ENCODE measurements around the gene CRADD. TPM values are rescaled to one million over a fixed set of nuclear protein-coding genes. Genes with fewer than 3 reads are reported as not detected.
"Not testable (repeated sequence)": the region's sequence is repeated elsewhere in the genome, so short reads cannot be mapped to it uniquely, and the experiment has no call there.

Gene CRADD
- total RNA-seq, 2 experiments from 2014 or later: 10.1 to 11.8 TPM

GRCh38 chr12:93794738-93795137 lies 117.6 kb downstream of the CRADD start:
- ChIA-PET CTCF (no interaction called here), POLR2A (no interaction called here)

DNA sequence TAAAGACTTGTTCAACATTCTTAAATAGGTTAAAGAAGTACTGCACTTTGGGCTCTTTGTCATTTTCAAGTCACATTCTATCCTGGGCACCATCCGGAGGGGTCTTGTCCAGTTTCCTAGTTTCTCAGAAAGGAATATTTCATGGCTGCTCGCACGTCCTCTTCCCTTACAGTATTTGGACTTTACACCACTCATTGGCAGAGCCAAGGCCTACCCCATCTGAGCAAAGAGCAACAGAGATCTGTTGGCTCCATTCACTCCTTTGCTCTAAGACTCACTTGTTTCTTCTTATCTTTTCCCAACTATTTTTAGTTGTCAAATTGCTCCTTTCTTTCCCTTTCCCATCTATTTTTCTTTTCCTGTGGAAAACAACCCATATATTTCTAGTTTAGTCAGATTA lies 118.2 kb downstream of the CRADD start:
- CTCF ChIA-PET: no interaction called here
- POLR2A ChIA-PET: no interaction called here

DNA sequence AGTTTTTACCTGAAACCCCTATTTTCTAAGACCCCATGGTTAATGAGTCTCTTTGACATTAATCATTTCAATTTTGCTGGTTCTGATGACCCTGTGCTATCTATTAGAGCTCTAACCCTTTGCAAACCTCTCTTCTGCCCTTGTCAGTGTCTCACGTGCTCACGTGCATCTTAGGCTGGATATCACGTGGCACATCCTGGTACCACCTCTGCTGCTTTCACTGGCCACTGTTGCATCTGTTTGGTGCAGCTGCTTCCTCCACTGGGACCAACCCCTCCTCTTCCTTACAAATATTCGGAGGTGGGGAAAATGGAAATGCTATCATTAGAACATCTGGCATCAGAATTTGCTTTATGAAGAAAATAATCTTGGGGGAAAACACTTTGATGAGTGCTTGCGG lies 119.6 kb downstream of the CRADD start:
- ChIA-PET POLR2A (no interaction called here), CTCF (no interaction called here)

GRCh38 chr12:93798279-93799151 lies 121.3 kb downstream of the CRADD start:
- CTCF ChIA-PET: no interaction called here
- POLR2A ChIA-PET: no interaction called here

DNA sequence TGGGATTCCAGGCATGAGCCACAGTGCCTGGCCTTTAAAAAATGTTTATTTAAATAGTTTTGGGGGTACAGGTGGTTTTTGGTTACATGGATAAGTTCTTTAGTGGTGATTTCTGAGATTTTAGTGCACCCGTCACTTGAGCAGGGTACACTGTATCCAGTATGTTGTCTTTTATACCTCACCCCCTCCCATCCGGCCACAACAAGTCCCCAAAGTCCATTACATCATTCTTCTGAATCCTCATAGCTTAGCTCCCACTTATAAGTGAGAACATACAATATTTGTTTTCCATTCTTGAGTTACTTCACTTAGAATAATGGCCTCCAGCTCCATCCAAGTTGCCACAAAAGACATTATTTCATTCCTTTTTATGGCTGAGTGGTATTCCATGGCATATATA lies 124.5 kb downstream of the CRADD start:
- POLR2A ChIA-PET, CTCF ChIA-PET: not testable (repeated sequence)

GRCh38 chr12:93802293-93802692 lies 125.1 kb downstream of the CRADD start:
- ChIA-PET POLR2A (no interaction called here), CTCF (no interaction called here)

DNA sequence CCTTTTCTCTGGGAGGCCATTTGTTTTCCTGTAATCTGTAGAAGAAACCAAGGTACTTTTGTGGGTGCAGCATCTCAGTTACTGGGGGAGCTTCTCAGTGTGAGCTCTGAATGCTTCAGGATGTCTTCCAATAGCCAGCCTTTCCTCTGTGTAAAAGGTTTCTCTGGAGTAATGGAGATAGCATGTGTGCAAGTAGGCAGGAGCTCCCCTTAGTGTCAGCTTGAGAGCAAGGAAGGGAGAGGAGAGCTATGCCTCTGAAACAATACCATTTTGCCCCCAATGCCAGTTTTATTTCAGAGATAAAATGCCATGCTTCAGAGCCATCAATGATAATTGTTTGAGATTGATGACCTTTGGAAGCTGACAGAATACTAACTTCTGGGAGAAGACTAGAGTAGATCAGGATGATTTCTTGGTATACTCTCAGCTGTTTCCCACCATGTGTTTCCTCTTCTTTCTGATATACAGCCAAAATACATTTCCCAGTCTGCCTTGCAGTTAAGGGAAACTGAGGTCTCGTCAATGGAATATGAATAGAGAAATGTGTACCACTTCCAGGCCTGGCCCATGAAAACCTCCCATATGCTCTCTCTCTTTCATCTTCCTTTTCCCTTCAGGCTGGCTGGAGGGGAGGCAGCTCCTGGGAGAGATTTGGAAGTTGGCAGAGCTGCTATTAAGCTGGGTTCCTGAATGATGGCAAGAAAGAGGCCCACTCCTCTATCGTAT lies 125.7 kb downstream of the CRADD start:
- POLR2A ChIA-PET: no interaction called here
- CTCF ChIA-PET: no interaction called here

GRCh38 chr12:93803424-93803807 lies 126.2 kb downstream of the CRADD start:
- ChIA-PET CTCF (no interaction called here), POLR2A (no interaction called here)

- ChIA-PET CTCF (no interaction called here), POLR2A (interaction anchor here (0.5 kb wide), 1 partner anchor 235 kb away, joined by 3 read pairs; no protein-coding TSS in a partner anchor)
Observed at GRCh38 chr12:93804392-93805179, 127.4 kb downstream of the CRADD start.

GRCh38 chr12:93805736-93806141 lies 128.6 kb downstream of the CRADD start:
- ChIA-PET CTCF (no interaction called here), POLR2A (no interaction called here)

GRCh38 chr12:93807354-93807753 lies 130.2 kb downstream of the CRADD start:
- CTCF ChIA-PET: interaction anchor here (0.7 kb wide), 1 partner anchor 12 kb away, joined by 5 read pairs; no protein-coding TSS in a partner anchor
- POLR2A ChIA-PET: no interaction called here

- ChIA-PET POLR2A (no interaction called here), CTCF (no interaction called here)
Observed at GRCh38 chr12:93808169-93808899, 131.2 kb downstream of the CRADD start.

- ChIA-PET CTCF (interaction anchor here (0.6 kb wide), 1 partner anchor 263 kb away, joined by 3 read pairs; no protein-coding TSS in a partner anchor), POLR2A (no interaction called here)
Observed at GRCh38 chr12:93812626-93813025, 135.5 kb downstream of the CRADD start.

DNA sequence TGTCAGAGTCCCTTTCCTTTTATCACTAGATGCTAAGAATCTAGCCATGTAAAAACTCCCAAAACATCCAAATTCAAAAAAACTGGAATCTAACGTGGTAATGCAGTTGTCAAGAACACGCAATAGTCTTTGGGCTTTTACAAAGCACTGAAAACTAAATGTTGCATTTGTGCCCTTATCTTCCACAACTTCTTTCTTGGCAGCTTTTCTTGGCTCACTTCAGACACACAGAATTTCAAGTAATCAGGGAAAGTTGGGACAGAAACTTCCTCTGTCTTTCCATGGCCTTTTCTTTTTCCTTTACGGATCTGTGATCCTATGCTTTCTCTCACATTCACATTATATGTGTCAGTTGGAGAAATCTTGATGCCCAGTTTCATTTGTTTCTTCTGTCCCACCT lies 136.0 kb downstream of the CRADD start:
- CTCF ChIA-PET: no interaction called here
- POLR2A ChIA-PET: interaction anchor here (0.5 kb wide), 1 partner anchor 222 kb away, joined by 4 read pairs; no protein-coding TSS in a partner anchor

GRCh38 chr12:93813972-93814821 lies 137.0 kb downstream of the CRADD start:
- ChIA-PET CTCF (no interaction called here), POLR2A (interaction anchor here (0.5 kb wide), 1 partner anchor 223 kb away, joined by 4 read pairs; no protein-coding TSS in a partner anchor)

- POLR2A ChIA-PET: no interaction called here
- CTCF ChIA-PET: interaction anchor here (1.5 kb wide), 1 partner anchor 11 kb away, joined by 5 read pairs; no protein-coding TSS in a partner anchor
Observed at GRCh38 chr12:93818488-93819049, 141.4 kb downstream of the CRADD start.

- ChIA-PET POLR2A (no interaction called here), CTCF (interaction anchor here (1.5 kb wide), 1 partner anchor 12 kb away, joined by 5 read pairs; no protein-coding TSS in a partner anchor)
Observed at GRCh38 chr12:93819050-93819491, 141.9 kb downstream of the CRADD start.
